HEK293 (cell line): ENCODE measurements around the gene NOVA2.
A peak's percentile ranks its signal among the peaks of the same experiment; 100 is the strongest.

ENCODE experiments used
- CTCF ChIA-PET: fragments of 350-600 bp; formaldehyde crosslinking; extraction: SDS; loops from one replicate; lab custom pipeline; 2021; ENCODE audit warnings: antibody characterized with exemption; lab: Yijun Ruan, JAX
- POLR2A ChIA-PET: fragments of 300-600 bp; formaldehyde crosslinking; extraction: SDS; loops from one replicate; lab custom pipeline; 2020; ENCODE audit warnings: antibody characterized with exemption, inconsistent platforms; lab: Yijun Ruan, JAX
- H3K27ac ChIP-seq: fragments of 200-500 bp; sonication (Bioruptor generic); 2 replicates; pipeline ENCODE4 v1.5.1; 2014; ENCODE audit warnings: low read depth, low read length, control low read depth, inconsistent platforms; ENCODE audit errors: extremely low read depth
- H3K36me3 ChIP-seq, 2 experiments: fragments of 200-500 bp in 1 of 2; sonication (Bioruptor generic) in 1 of 2; 1 replicate in 1 of 2; 2 replicates in 1 of 2; pipeline ENCODE4 v1.5.1; 2014 to 2017; ENCODE audit warnings: inconsistent platforms in 2 of 2, low read length in 2 of 2; ENCODE audit not compliant: control insufficient read depth in 2 of 2, insufficient read depth in 1 of 2
- H3K4me1 ChIP-seq: fragments of 200-500 bp; sonication (Bioruptor generic); 2 replicates; pipeline ENCODE4 v1.5.1; 2014; ENCODE audit warnings: mild to moderate bottlenecking, low read length, inconsistent platforms; ENCODE audit not compliant: control insufficient read depth, insufficient read depth
- H3K4me3 ChIP-seq: 2 replicates; pipeline ENCODE4 v1.5.1; 2011; ENCODE audit warnings: low read depth, mild to moderate bottlenecking, control low read depth, low read length, moderate library complexity
- H3K9me3 ChIP-seq: fragments of 200-500 bp; sonication (Bioruptor generic); 2 replicates; pipeline ENCODE4 v1.5.1; 2014; ENCODE audit warnings: low read depth, low read length, inconsistent platforms; ENCODE audit not compliant: control insufficient read depth, insufficient read depth
- EGR2 ChIP-seq: fragments of 450-650 bp; formaldehyde crosslinking; IDR thresholded peaks from 2 replicates; pipeline ENCODE4 v1.5.1; 2016; ENCODE audit warnings: low read depth, missing biosample characterization, missing genetic modification characterization
- HOXA7 ChIP-seq: sonication (generic); formaldehyde crosslinking; IDR thresholded peaks from 2 replicates; pipeline ENCODE4 v1.8.1; 2022; ENCODE audit warnings: missing genetic modification reagents, borderline replicate concordance
- PRDM1 ChIP-seq: fragments of 450-650 bp; formaldehyde crosslinking; IDR thresholded peaks from 2 replicates; pipeline ENCODE4; 2016; ENCODE audit warnings: missing biosample characterization, missing genetic modification characterization
- ZBTB44 ChIP-seq: fragments of 450-650 bp; IDR thresholded peaks from 2 replicates; pipeline ENCODE4 v1.5.1; 2018; ENCODE audit warnings: missing biosample characterization, mild to moderate bottlenecking, missing genetic modification characterization
- ZBTB49 ChIP-seq: fragments of 450-650 bp; formaldehyde crosslinking; IDR thresholded peaks from 2 replicates; pipeline ENCODE4 v1.5.1; 2016; ENCODE audit warnings: missing biosample characterization, missing genetic modification characterization, low read depth
- ZBTB8A ChIP-seq: fragments of 450-650 bp; formaldehyde crosslinking; IDR thresholded peaks from 2 replicates; pipeline ENCODE4 v1.5.1; 2016; ENCODE audit warnings: missing biosample characterization, missing genetic modification characterization
- ZNF155 ChIP-seq: fragments of 450-650 bp; formaldehyde crosslinking; IDR thresholded peaks from 2 replicates; pipeline ENCODE4 v1.5.1; 2016; ENCODE audit warnings: missing biosample characterization, missing genetic modification characterization
- ZNF202 ChIP-seq: fragments of 450-650 bp; formaldehyde crosslinking; IDR thresholded peaks from 2 replicates; pipeline ENCODE4 v1.5.1; 2016; ENCODE audit warnings: missing biosample characterization, missing genetic modification characterization, borderline replicate concordance
- ZNF274 ChIP-seq, 2 experiments: fragments of 200-500 bp in 1 of 2; fragments of 450-650 bp in 1 of 2; sonication (Bioruptor generic) in 1 of 2; formaldehyde crosslinking in 1 of 2; IDR thresholded peaks; 2 replicates each; pipeline versions ENCODE4 v1.5.1 to v1.6.1; 2014 to 2016; ENCODE audit warnings: borderline replicate concordance in 1 of 2, inconsistent platforms in 1 of 2, low read length in 1 of 2, missing biosample characterization in 1 of 2, missing genetic modification characterization in 1 of 2
- ZNF404 ChIP-seq: fragments of 450-650 bp; formaldehyde crosslinking; IDR thresholded peaks from 2 replicates; pipeline ENCODE4 v1.5.1; 2017; ENCODE audit warnings: missing biosample characterization, missing genetic modification characterization
- ZNF416 ChIP-seq: fragments of 450-650 bp; formaldehyde crosslinking; IDR thresholded peaks from 2 replicates; pipeline ENCODE4 v1.5.1; 2016; ENCODE audit warnings: missing biosample characterization, missing genetic modification characterization
- ZNF48 ChIP-seq: fragments of 450-650 bp; formaldehyde crosslinking; IDR thresholded peaks from 2 replicates; pipeline ENCODE4 v1.5.1; 2016; ENCODE audit warnings: missing biosample characterization, missing genetic modification characterization
- ZNF501 ChIP-seq: fragments of 450-650 bp; formaldehyde crosslinking; IDR thresholded peaks from 2 replicates; pipeline ENCODE4 v1.5.1; 2016; ENCODE audit warnings: missing biosample characterization, missing genetic modification characterization
- ZNF513 ChIP-seq: fragments of 450-650 bp; IDR thresholded peaks from 2 replicates; pipeline ENCODE4 v1.5.1; 2018; ENCODE audit warnings: missing biosample characterization, missing genetic modification characterization
- ZNF623 ChIP-seq: fragments of 450-650 bp; formaldehyde crosslinking; IDR thresholded peaks from 2 replicates; pipeline ENCODE4 v1.5.1; 2016; ENCODE audit warnings: missing biosample characterization, missing genetic modification characterization
- ZNF701 ChIP-seq: fragments of 450-650 bp; formaldehyde crosslinking; IDR thresholded peaks from 2 replicates; pipeline ENCODE4 v1.5.1; 2016; ENCODE audit warnings: missing biosample characterization, missing genetic modification characterization
- ZNF785 ChIP-seq: fragments of 450-650 bp; formaldehyde crosslinking; IDR thresholded peaks from 2 replicates; pipeline ENCODE4 v1.5.1; 2016; ENCODE audit warnings: missing biosample characterization, missing genetic modification characterization
- ZNF843 ChIP-seq: fragments of 450-650 bp; formaldehyde crosslinking; IDR thresholded peaks from 2 replicates; pipeline ENCODE4 v1.5.1; 2016; ENCODE audit warnings: missing biosample characterization, missing genetic modification characterization

The NOVA2 gene

GRCh38 chr19:45927565-45928261, 46.0 kb downstream of the NOVA2 start (continued):
- no peak for TF ChIP-seq ZBTB49
- no peak for TF ChIP-seq ZNF416 (tag by site-specific recombination)
- no peak for TF ChIP-seq HOXA7 (CRISPR knock-in tag)
- TF ChIP-seq EGR2 (tag by site-specific recombination): 0 out of 2 replicates have a peak, but pooled peaks have one; percentile 8
- no peak for TF ChIP-seq ZNF274 (IDR thresholded peaks at IDR 0.05; ENCODE audit: low read length)
- no peak for TF ChIP-seq ZNF274 (tag by site-specific recombination; IDR thresholded peaks at IDR 0.05; ENCODE audit: borderline replicate concordance)

- H3K4me3 ChIP-seq: no peak overlapping the region
- no peak for TF ChIP-seq ZBTB8A (tag by site-specific recombination)
- TF ChIP-seq, all 188 proteins: peak for 0
- Histone ChIP-seq H3K27ac (no peak overlapping the region), H3K9me3 (no peaks in the 10 kb centered on the region), H3K36me3 (no peaks in the 10 kb centered on the region; a peak in 1 of 3 replicates), H3K4me1 (no peaks in the 10 kb centered on the region)
- ChIA-PET CTCF (no interaction called here), POLR2A (interaction anchor here (0.7 kb wide), 2 partner anchors 23 to 87 kb away, joined by 4 to 6 read pairs; no protein-coding TSS in a partner anchor)
Measured at GRCh38 chr19:45924891-45925447, 48.7 kb downstream of the NOVA2 start.

- TF ChIP-seq ZBTB44 (tag by site-specific recombination): no peak
- no peak for TF ChIP-seq ZNF404 (tag by site-specific recombination)
- TF ChIP-seq ZNF785 (tag by site-specific recombination): no peak
- TF ChIP-seq PRDM1: 0 out of 2 replicates have a peak, but pooled peaks have one; percentile 4
- TF ChIP-seq ZBTB8A (tag by site-specific recombination): no peak
- TF ChIP-seq ZNF623 (tag by site-specific recombination): peak; percentile 97
- TF ChIP-seq ZNF843 (tag by site-specific recombination): no peak
- no peak for TF ChIP-seq ZNF501 (tag by site-specific recombination)
- no peak for TF ChIP-seq ZNF202 (tag by site-specific recombination)
- TF ChIP-seq, all 188 proteins: peak for 2
- Histone ChIP-seq H3K27ac (no peak overlapping the region), H3K9me3 (no peaks in the 10 kb centered on the region), H3K36me3 (no peaks in the 10 kb centered on the region), H3K4me1 (no peaks in the 10 kb centered on the region), H3K4me3 (no peak overlapping the region)
- POLR2A ChIA-PET: no interaction called here
- CTCF ChIA-PET: no interaction called here
Measured at GRCh38 chr19:45922281-45922680, 51.4 kb downstream of the NOVA2 start.

- no peaks in the 10 kb centered on the region for H3K4me1 ChIP-seq
- ChIA-PET POLR2A (interaction anchor here (1.5 kb wide), 1 partner anchor 17 kb away, joined by 6 read pairs; the partner anchor contains the start of gene MYPOP), CTCF (interaction anchor here (0.6 to 1.0 kb wide), 2 partner anchors 37 to 622 kb away, joined by 3 to 6 read pairs; no protein-coding TSS in a partner anchor)
- H3K27ac ChIP-seq: no peak overlapping the region
- TF ChIP-seq ZNF701 (tag by site-specific recombination): no peak
- no peak for TF ChIP-seq ZNF48 (tag by site-specific recombination)
- 0 out of 2 replicates have a peak, but pooled peaks have one; percentile 9 for TF ChIP-seq ZNF513 (tag by site-specific recombination)
- TF ChIP-seq ZNF155 (tag by site-specific recombination): no peak
- no peaks in the 10 kb centered on the region for H3K36me3 ChIP-seq
- no peaks in the 10 kb centered on the region for H3K9me3 ChIP-seq
- no peak overlapping the region for H3K4me3 ChIP-seq
Measured at GRCh38 chr19:45920458-45920857, 53.2 kb downstream of the NOVA2 start.
